Measurements from ENCODE around the gene NSDHL.

NSDHL gene

GRCh38 chrX:152847281-152847680 is 16.4 kb downstream of the NSDHL start:
- no peak for TF ChIP-seq CTCF (IDR thresholded peaks at IDR 0.05; ENCODE audit: low read length)
- no peak for TF ChIP-seq EZH2phosphoT487 (IDR thresholded peaks at IDR 0.05; ENCODE audit: low read length)
- no peak for TF ChIP-seq EZH2 (optimal IDR thresholded peaks at IDR 0.05; ENCODE audit: low read depth, low read length)
- Histone ChIP-seq H3K27me3 (replicated peaks; ENCODE audit: insufficient read depth, low read length) (no peaks in the 10 kb centered on the region), H3F3A (ENCODE audit: insufficient read depth, low read length) (no peaks in the 10 kb centered on the region), H3K9me3 (replicated peaks; ENCODE audit: insufficient read depth, low read length) (no peaks in the 10 kb centered on the region), H3K36me3 (replicated peaks; ENCODE audit: insufficient read depth, low read length) (no peaks in the 10 kb centered on the region), H3K4me2 (ENCODE audit: low read depth, low read length) (no peak overlapping the region), H2AFZ (ENCODE audit: low read length) (no peak overlapping the region), H3K79me2 (ENCODE audit: low read length) (peaks cover 21% of the 10 kb centered on the region), H3K4me3 (ENCODE audit: low read length) (no peak overlapping the region), H3K9ac (ENCODE audit: low read length) (no peak overlapping the region), H3K27ac (ENCODE audit: low read length) (no peak overlapping the region), H3K4me1 (ENCODE audit: low read length) (no peaks in the 10 kb centered on the region), H3K9me2 (replicated peaks; ENCODE audit: insufficient read depth, low read length) (no peaks in the 10 kb centered on the region), H4K20me1 (ENCODE audit: insufficient read depth, low read length) (no peaks in the 10 kb centered on the region)
- DNase-seq: no peak

- TF ChIP-seq CTCF (IDR thresholded peaks at IDR 0.05; ENCODE audit: low read length): no peak
- no peak for TF ChIP-seq EZH2 (optimal IDR thresholded peaks at IDR 0.05; ENCODE audit: low read depth, low read length)
These were observed 19.6 kb downstream of the NSDHL start for GRCh38 chrX:152850465-152850864.

GRCh38 chrX:152853986-152854385 is 23.1 kb downstream of the NSDHL start:
- H3K79me2 ChIP-seq (ENCODE audit: low read length): no peaks in the 10 kb centered on the region
- H4K20me1 ChIP-seq (ENCODE audit: insufficient read depth, low read length): no peaks in the 10 kb centered on the region
- DNase-seq: no peak
- H3K27me3 ChIP-seq (replicated peaks; ENCODE audit: insufficient read depth, low read length): no peaks in the 10 kb centered on the region
- H3K4me2 ChIP-seq (ENCODE audit: low read depth, low read length): no peak overlapping the region
- no peak overlapping the region for H2AFZ ChIP-seq (ENCODE audit: low read length)
- H3K27ac ChIP-seq (ENCODE audit: low read length): no peak overlapping the region
- H3K9me3 ChIP-seq (replicated peaks; ENCODE audit: insufficient read depth, low read length): no peaks in the 10 kb centered on the region
- H3K36me3 ChIP-seq (replicated peaks; ENCODE audit: insufficient read depth, low read length): no peaks in the 10 kb centered on the region
- no peaks in the 10 kb centered on the region for H3K4me1 ChIP-seq (ENCODE audit: low read length)
- TF ChIP-seq EZH2phosphoT487 (IDR thresholded peaks at IDR 0.05; ENCODE audit: low read length) (no peak), EZH2 (optimal IDR thresholded peaks at IDR 0.05; ENCODE audit: low read depth, low read length) (no peak), CTCF (IDR thresholded peaks at IDR 0.05; ENCODE audit: low read length) (no peak)
- no peaks in the 10 kb centered on the region for H3F3A ChIP-seq (ENCODE audit: insufficient read depth, low read length)
- H3K4me3 ChIP-seq (ENCODE audit: low read length): no peak overlapping the region
- no peaks in the 10 kb centered on the region for H3K9me2 ChIP-seq (replicated peaks; ENCODE audit: insufficient read depth, low read length)
- no peak overlapping the region for H3K9ac ChIP-seq (ENCODE audit: low read length)

More at GRCh38 chrX:152850465-152850864, 19.6 kb downstream of the NSDHL start:
- H3K4me1 ChIP-seq (ENCODE audit: low read length): no peaks in the 10 kb centered on the region
- H3K79me2 ChIP-seq (ENCODE audit: low read length): no peaks in the 10 kb centered on the region
- no peak for DNase-seq
- no peaks in the 10 kb centered on the region for H3K27me3 ChIP-seq (replicated peaks; ENCODE audit: insufficient read depth, low read length)
- H3K9me2 ChIP-seq (replicated peaks; ENCODE audit: insufficient read depth, low read length): no peaks in the 10 kb centered on the region
- H2AFZ ChIP-seq (ENCODE audit: low read length): no peak overlapping the region
- H3K9ac ChIP-seq (ENCODE audit: low read length): no peak overlapping the region
- no peaks in the 10 kb centered on the region for H4K20me1 ChIP-seq (ENCODE audit: insufficient read depth, low read length)
- no peak overlapping the region for H3K4me2 ChIP-seq (ENCODE audit: low read depth, low read length)
- H3K27ac ChIP-seq (ENCODE audit: low read length): no peak overlapping the region
- H3K9me3 ChIP-seq (replicated peaks; ENCODE audit: insufficient read depth, low read length): no peaks in the 10 kb centered on the region
- H3K36me3 ChIP-seq (replicated peaks; ENCODE audit: insufficient read depth, low read length): no peaks in the 10 kb centered on the region
- H3K4me3 ChIP-seq (ENCODE audit: low read length): no peak overlapping the region
- no peaks in the 10 kb centered on the region for H3F3A ChIP-seq (ENCODE audit: insufficient read depth, low read length)

All from MM.1S (cell line).